WTC11 (cell line): Measurements from ENCODE around the gene ARHGAP10. TPM values are rescaled to one million over a fixed set of nuclear protein-coding genes. Genes with fewer than 3 reads are reported as not detected.
A peak's percentile ranks its signal among the peaks of the same experiment; 100 is the strongest.

Experiments used
- ATAC-seq: fragments of 200-7000 bp; cut with Tn5 transposase; 2 replicates; pipeline ENCODE4 v1.10.0; 2021; ENCODE audit warnings: mild to moderate bottlenecking, moderate library complexity
- CTCF ChIA-PET: fragments of 300-600 bp; sonication (Branson Sonifier 250); formaldehyde crosslinking; loops from one replicate; lab custom pipeline; 2021; ENCODE audit warnings: antibody characterized with exemption; lab: Charles Lee
- POLR2A ChIA-PET: fragments of 350-600 bp; sonication (Branson Sonifier 250); formaldehyde crosslinking; loops from one replicate; lab custom pipeline; 2021; ENCODE audit warnings: antibody characterized with exemption; lab: Charles Lee
- DNase-seq: peaks from one replicate; pipeline ENCODE4 v3.0.0; 2021; ENCODE audit warnings: low spot score
- H3K27ac Mint-ChIP-seq: 2 replicates; pipeline ENCODE4 v1.8.0; 2021; ENCODE audit warnings: mixed read lengths
- H3K27me3 Mint-ChIP-seq: 2 replicates; pipeline ENCODE4 v1.8.0; 2021; ENCODE audit warnings: low read depth, mild to moderate bottlenecking, moderate library complexity, mixed read lengths
- H3K36me3 Mint-ChIP-seq: 2 replicates; pipeline ENCODE4 v1.8.0; 2021; ENCODE audit warnings: mixed read lengths
- H3K4me1 Mint-ChIP-seq: 2 replicates; pipeline ENCODE4 v1.8.0; 2022; ENCODE audit warnings: mixed read lengths
- H3K4me3 Mint-ChIP-seq: 2 replicates; pipeline ENCODE4 v1.8.0; 2021; ENCODE audit warnings: mild to moderate bottlenecking, moderate library complexity, mixed read lengths
- H3K9me3 Mint-ChIP-seq: 2 replicates; pipeline ENCODE4 v1.8.0; 2021; ENCODE audit warnings: mixed read lengths
- AR ChIP-seq: fragments of 250-450 bp; sonication (Bioruptor Pico); IDR thresholded peaks from 2 replicates; pipeline ENCODE4 v1.9.0; 2021; ENCODE audit warnings: mild to moderate bottlenecking
- ATF1 ChIP-seq: sonication (generic); formaldehyde crosslinking; IDR thresholded peaks from 2 replicates; pipeline ENCODE4 v1.8.1; 2023; ENCODE audit warnings: mild to moderate bottlenecking, moderate library complexity, missing genetic modification reagents
- ATF3 ChIP-seq: sonication (generic); formaldehyde crosslinking; conservative IDR thresholded peaks from 2 replicates; pipeline ENCODE4 v1.8.1; 2022; ENCODE audit warnings: mild to moderate bottlenecking, missing genetic modification reagents
- FOXK1 ChIP-seq: sonication (generic); formaldehyde crosslinking; IDR thresholded peaks from 2 replicates; pipeline ENCODE4 v1.8.0; 2022; ENCODE audit warnings: mild to moderate bottlenecking, moderate library complexity, missing genetic modification reagents
- FOXP1 ChIP-seq: sonication (generic); formaldehyde crosslinking; IDR thresholded peaks from 2 replicates; pipeline ENCODE4 v1.8.0; 2022; ENCODE audit warnings: missing genetic modification reagents, mild to moderate bottlenecking, moderate library complexity, borderline replicate concordance
- FOXP4 ChIP-seq: sonication (generic); formaldehyde crosslinking; IDR thresholded peaks from 2 replicates; pipeline ENCODE4 v1.8.0; 2022; ENCODE audit warnings: mild to moderate bottlenecking, missing genetic modification reagents
- GRHL2 ChIP-seq: fragments of 250-450 bp; sonication (Bioruptor Pico); IDR thresholded peaks from 2 replicates; pipeline ENCODE4 v1.8.0; 2022; ENCODE audit warnings: mild to moderate bottlenecking, moderate library complexity; ENCODE audit not compliant: insufficient replicate concordance, severe bottlenecking
- HMGXB4 ChIP-seq: sonication (generic); formaldehyde crosslinking; IDR thresholded peaks from 2 replicates; pipeline ENCODE4 v1.8.1; 2023; ENCODE audit warnings: mild to moderate bottlenecking, moderate library complexity, missing genetic modification reagents
- JAZF1 ChIP-seq: fragments of 250-450 bp; sonication (Bioruptor Pico); IDR thresholded peaks from 2 replicates; pipeline ENCODE4 v1.9.0; 2021; ENCODE audit warnings: moderate library complexity, mild to moderate bottlenecking, inconsistent platforms
- JUN ChIP-seq: sonication (generic); formaldehyde crosslinking; IDR thresholded peaks from 2 replicates; pipeline ENCODE4 v1.8.0; 2023; ENCODE audit warnings: mild to moderate bottlenecking, missing genetic modification reagents
- MXD4 ChIP-seq: fragments of 250-450 bp; sonication (Bioruptor Pico); IDR thresholded peaks from 2 replicates; pipeline ENCODE4 v1.8.0; 2021; ENCODE audit warnings: mild to moderate bottlenecking, moderate library complexity, borderline replicate concordance
- MYBL2 ChIP-seq: sonication (generic); formaldehyde crosslinking; IDR thresholded peaks from 2 replicates; pipeline ENCODE4 v1.8.1; 2023; ENCODE audit warnings: mild to moderate bottlenecking, moderate library complexity, missing genetic modification reagents
- NFATC4 ChIP-seq: fragments of 250-450 bp; sonication (Bioruptor Pico); IDR thresholded peaks from 2 replicates; pipeline ENCODE4 v1.9.0; 2021; ENCODE audit warnings: mild to moderate bottlenecking
- NFYB ChIP-seq: sonication (generic); formaldehyde crosslinking; conservative IDR thresholded peaks from 2 replicates; pipeline ENCODE4 v1.8.0; 2022; ENCODE audit warnings: low read depth, missing genetic modification reagents
- NR3C1 ChIP-seq: sonication (generic); formaldehyde crosslinking; conservative IDR thresholded peaks from 2 replicates; pipeline ENCODE4 v1.8.1; 2023; ENCODE audit warnings: low read depth, mild to moderate bottlenecking, missing genetic modification reagents
- OVOL2 ChIP-seq: fragments of 250-450 bp; sonication (Bioruptor Pico); IDR thresholded peaks from 2 replicates; pipeline ENCODE4 v1.9.0; 2021; ENCODE audit warnings: mild to moderate bottlenecking, borderline replicate concordance
- PRRX2 ChIP-seq: fragments of 250-450 bp; sonication (Bioruptor Pico); IDR thresholded peaks from 2 replicates; pipeline ENCODE4 v1.8.0; 2021; ENCODE audit warnings: mild to moderate bottlenecking
- SMAD4 ChIP-seq: sonication (generic); formaldehyde crosslinking; IDR thresholded peaks from 2 replicates; pipeline ENCODE4 v1.8.0; 2022; ENCODE audit warnings: mild to moderate bottlenecking, missing genetic modification reagents
- TP53 ChIP-seq: sonication (generic); formaldehyde crosslinking; IDR thresholded peaks from 2 replicates; pipeline ENCODE4 v1.8.1; 2023; ENCODE audit warnings: mild to moderate bottlenecking, missing genetic modification reagents
- ZBTB43 ChIP-seq: sonication (generic); formaldehyde crosslinking; IDR thresholded peaks from 2 replicates; pipeline ENCODE4 v1.8.1; 2023; ENCODE audit warnings: mild to moderate bottlenecking, missing genetic modification reagents
- ZMAT4 ChIP-seq: fragments of 250-450 bp; sonication (Bioruptor Pico); IDR thresholded peaks from 2 replicates; pipeline ENCODE4 v1.9.0; 2021; ENCODE audit warnings: mild to moderate bottlenecking
- ZNF121 ChIP-seq: sonication (generic); formaldehyde crosslinking; IDR thresholded peaks from 2 replicates; pipeline ENCODE4 v1.8.0; 2023; ENCODE audit warnings: missing genetic modification reagents
- ZNF138 ChIP-seq: sonication (generic); formaldehyde crosslinking; conservative IDR thresholded peaks from 2 replicates; pipeline ENCODE4 v1.8.1; 2022; ENCODE audit warnings: mild to moderate bottlenecking, moderate library complexity, missing genetic modification reagents
- ZNF232 ChIP-seq: sonication (generic); formaldehyde crosslinking; IDR thresholded peaks from 2 replicates; pipeline ENCODE4 v1.8.0; 2022; ENCODE audit warnings: mild to moderate bottlenecking, missing genetic modification reagents
- total RNA-seq: library from RNA; stranded (reverse); gene quantifications from 3 replicates; pipeline ENCODE4 v1.2.3, GENCODE V29; 2021

Gene ARHGAP10
- total RNA-seq, 1 experiment from 2014 or later = 9.6 TPM

GRCh38 chr4:147968641-147969040 lies 236.8 kb downstream of the ARHGAP10 start:
- TF ChIP-seq ZNF232 (no peak), GRHL2 (CRISPR knock-in tag) (no peak), NR3C1 (CRISPR knock-in tag) (no peak), MYBL2 (CRISPR knock-in tag) (no peak), NFATC4 (CRISPR knock-in tag) (no peak), PRRX2 (CRISPR knock-in tag) (no peak)
- ATAC-seq (no peak), DNase-seq (no peak)
- no peak overlapping the region for H3K27ac Mint-ChIP-seq
- H3K36me3 Mint-ChIP-seq = peaks cover 2% of the 10 kb centered on the region
- peaks cover 6% of the 10 kb centered on the region for H3K9me3 Mint-ChIP-seq
- CTCF ChIA-PET = interaction anchor here (0.6 to 1.4 kb wide), 2 partner anchors 16 to 735 kb away, joined by 3 to 6 read pairs; no protein-coding TSS in a partner anchor
- H3K4me1 Mint-ChIP-seq = peaks cover 34% of the 10 kb centered on the region
- no peaks in the 10 kb centered on the region for H3K27me3 Mint-ChIP-seq
- no peak overlapping the region for H3K4me3 Mint-ChIP-seq
- POLR2A ChIA-PET = no interaction called here

GRCh38 chr4:147969573-147970385 lies 237.9 kb downstream of the ARHGAP10 start:
- Mint-ChIP-seq H3K27ac (peak overlapping the region; percentile 32), H3K9me3 (peaks cover 14% of the 10 kb centered on the region), H3K4me3 (no peak overlapping the region), H3K36me3 (peaks cover 9% of the 10 kb centered on the region), H3K27me3 (no peaks in the 10 kb centered on the region), H3K4me1 (peaks cover 34% of the 10 kb centered on the region)
- ChIA-PET CTCF (interaction anchor here (1.4 kb wide), 1 partner anchor 14 kb away, joined by 3 read pairs; no protein-coding TSS in a partner anchor), POLR2A (no interaction called here)
- TF ChIP-seq OVOL2 (CRISPR knock-in tag) (no peak), ATF3 (CRISPR knock-in tag) (no peak), MXD4 (CRISPR knock-in tag) (no peak), FOXP4 (CRISPR knock-in tag) (no peak), FOXK1 (no peak), ATF1 (CRISPR knock-in tag) (no peak), JAZF1 (CRISPR knock-in tag) (no peak), ZNF138 (CRISPR knock-in tag) (no peak), ZNF121 (CRISPR knock-in tag) (no peak)
- DNase-seq (no peak), ATAC-seq (no peak; the same call in 1 of the 2 replicates)

- DNase-seq (no peak), ATAC-seq (no peak)
- H3K36me3 Mint-ChIP-seq = peaks cover 14% of the 10 kb centered on the region
- H3K4me1 Mint-ChIP-seq = peaks cover 37% of the 10 kb centered on the region
- H3K27me3 Mint-ChIP-seq = no peaks in the 10 kb centered on the region
- no peak overlapping the region for H3K4me3 Mint-ChIP-seq
- CTCF ChIA-PET = no interaction called here
- TF ChIP-seq ATF1 (CRISPR knock-in tag) = no peak
- no peak for TF ChIP-seq NFYB (CRISPR knock-in tag)
- no peak for TF ChIP-seq ZBTB43 (CRISPR knock-in tag)
- no peak for TF ChIP-seq HMGXB4 (CRISPR knock-in tag)
- no peak for TF ChIP-seq FOXP1 (CRISPR knock-in tag)
- no peak for TF ChIP-seq SMAD4 (CRISPR knock-in tag)
- TF ChIP-seq JUN (CRISPR knock-in tag) = no peak
- TF ChIP-seq AR = no peak
- TF ChIP-seq TP53 (CRISPR knock-in tag) = no peak
- no peak for TF ChIP-seq ZMAT4 (CRISPR knock-in tag)
- H3K27ac Mint-ChIP-seq = no peak overlapping the region
- H3K9me3 Mint-ChIP-seq = peaks cover 20% of the 10 kb centered on the region
- POLR2A ChIA-PET = no interaction called here
These were observed 239.2 kb downstream of the ARHGAP10 start for GRCh38 chr4:147971116-147971515.
